Hepatic stellate cell (primary cell): ENCODE results near the gene ADISSP.

Experiments
- DNase-seq: peaks from one replicate; pipeline ENCODE4 v3.0.0; 2011; ENCODE audit warnings: low spot score

The ADISSP gene

DNA sequence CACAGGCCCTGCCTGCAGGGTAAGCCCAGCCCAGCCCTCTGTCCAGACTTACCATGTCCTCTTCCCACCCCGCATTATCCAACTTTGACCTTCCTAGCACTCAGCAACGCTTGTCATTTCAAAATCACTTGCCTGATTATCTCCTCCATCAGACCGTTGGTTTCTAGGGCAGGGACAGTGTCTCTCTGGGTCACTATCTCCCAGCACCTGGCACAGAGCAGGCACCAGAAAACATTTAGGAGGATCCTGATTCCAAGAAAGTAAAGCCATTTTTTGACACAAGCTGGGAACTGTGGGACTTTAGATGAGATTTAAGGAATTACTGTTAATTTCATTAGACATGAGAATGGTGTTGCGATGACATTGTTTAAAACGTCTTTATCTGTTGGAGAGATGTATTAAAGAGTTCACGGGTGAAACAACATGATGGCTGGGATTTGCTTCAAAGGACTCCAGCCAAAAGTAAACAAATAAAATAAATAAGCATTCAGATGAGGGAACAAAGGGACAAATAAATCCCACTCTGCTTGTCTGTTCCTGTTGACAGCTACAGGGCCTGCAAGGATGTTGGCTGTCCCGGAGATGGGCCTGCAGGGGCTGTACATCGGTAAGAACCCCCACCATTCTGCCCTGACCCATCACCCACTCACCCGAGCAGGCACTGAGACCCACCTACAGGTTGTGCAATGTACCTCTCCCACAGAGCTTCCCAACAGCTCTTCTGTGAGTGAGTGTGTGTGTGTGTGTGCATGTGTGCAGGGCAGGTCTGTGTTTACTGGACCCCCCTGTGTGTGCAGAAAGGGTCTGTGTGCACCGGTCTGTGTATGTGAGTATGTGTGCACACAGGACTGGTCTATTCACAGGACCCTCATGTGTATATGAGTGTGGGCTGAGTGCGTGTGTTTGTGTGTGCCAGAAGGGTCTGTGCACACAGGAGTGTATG, 29.2 kb downstream of the ADISSP start:
- DNase-seq: no peak

- DNase-seq: no peak
Measured at GRCh38 chr20:3735768-3736167, 31.8 kb downstream of the ADISSP start.

DNA sequence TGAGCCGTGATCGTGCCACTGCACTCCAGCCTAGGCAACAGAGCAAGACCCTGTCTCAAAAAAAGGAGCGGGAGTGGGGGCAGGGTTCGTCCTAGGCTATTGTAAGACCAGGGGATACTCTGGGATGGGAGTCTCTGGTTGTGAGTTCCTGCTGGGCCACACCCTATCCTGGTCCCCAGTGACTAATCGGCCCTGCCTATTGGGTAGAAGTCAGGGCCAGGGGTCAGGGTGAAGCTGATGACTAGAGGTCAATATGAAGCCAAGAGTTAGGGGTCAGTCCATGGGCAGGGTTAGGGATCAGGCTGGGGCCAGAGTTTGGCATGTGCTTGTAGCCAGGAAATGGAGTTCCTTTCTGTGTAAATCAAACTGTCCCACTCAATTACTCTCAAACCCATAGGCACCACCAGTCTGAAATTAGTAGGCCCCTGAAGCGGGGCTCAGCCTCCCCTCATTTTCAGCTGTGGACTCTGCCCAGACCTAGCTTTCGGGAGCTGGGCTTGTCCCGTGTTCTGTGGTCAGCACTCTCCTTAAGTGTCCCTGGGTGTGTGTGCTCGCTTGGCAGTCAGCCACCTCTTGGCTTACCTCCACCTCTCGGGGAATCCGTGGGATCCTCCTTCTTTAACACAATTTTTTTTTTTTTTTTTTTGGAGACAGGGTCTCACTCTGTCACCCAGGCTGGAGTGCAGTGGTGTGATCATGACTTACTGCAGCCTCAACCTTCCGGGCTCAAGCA, 33.3 kb downstream of the ADISSP start:
- DNase-seq: no peak

DNA sequence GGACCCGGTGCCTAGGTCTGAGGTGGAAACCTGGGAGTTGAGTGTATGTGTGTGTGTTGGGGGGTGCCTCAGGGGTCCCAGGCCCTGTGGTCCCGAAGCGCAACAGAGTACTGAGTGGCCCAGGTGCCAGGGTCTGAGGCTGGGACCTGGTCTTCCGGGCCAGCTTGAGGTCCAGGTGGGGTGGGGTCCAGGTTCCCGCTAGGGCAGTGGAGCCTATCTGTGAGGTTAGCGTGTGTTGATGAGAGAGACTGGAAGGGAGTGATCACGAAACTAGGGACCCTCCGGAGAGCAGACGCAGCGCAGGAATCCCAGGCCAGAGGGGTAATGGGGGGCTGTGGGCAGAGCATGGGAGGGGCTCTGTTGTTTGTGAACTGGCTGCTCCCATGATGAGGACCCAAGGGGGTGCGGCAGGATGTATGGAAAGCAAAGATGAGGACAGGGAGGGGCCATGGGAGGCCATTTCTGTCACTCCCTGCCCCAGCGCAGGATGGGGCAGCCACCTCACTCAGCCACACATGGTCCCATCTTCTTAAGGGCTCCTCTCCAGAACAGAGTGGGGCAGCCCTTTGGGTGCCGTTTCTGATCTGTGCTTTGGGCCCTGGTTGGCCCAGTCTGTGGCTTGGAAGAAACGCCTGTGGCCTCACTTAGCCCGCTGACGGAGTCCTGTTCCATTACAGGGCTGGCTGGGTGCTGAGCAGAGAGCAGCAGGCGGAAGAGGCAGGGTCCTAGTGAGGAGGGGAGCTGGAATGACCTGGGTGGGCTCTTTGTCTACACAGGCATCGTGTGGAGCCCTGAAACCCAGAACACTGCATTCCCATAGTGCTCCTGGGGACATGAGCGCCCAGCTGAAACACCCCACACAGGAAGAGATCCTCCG, 34.2 kb downstream of the ADISSP start:
- no peak for DNase-seq

GRCh38 chr20:3732327-3733118, 35.0 kb downstream of the ADISSP start, which contains the start of gene HSPA12B:
HSPA12B (plus strand) TSS chr20:3732685; CDS start chr20:3738675, 5,990 bp downstream.
- DNase-seq: no peak

- no peak for DNase-seq
Measured at GRCh38 chr20:3731944-3732326, 35.6 kb downstream of the ADISSP start.

GRCh38 chr20:3730803-3731672, 36.5 kb downstream of the ADISSP start:
- no peak for DNase-seq

DNA sequence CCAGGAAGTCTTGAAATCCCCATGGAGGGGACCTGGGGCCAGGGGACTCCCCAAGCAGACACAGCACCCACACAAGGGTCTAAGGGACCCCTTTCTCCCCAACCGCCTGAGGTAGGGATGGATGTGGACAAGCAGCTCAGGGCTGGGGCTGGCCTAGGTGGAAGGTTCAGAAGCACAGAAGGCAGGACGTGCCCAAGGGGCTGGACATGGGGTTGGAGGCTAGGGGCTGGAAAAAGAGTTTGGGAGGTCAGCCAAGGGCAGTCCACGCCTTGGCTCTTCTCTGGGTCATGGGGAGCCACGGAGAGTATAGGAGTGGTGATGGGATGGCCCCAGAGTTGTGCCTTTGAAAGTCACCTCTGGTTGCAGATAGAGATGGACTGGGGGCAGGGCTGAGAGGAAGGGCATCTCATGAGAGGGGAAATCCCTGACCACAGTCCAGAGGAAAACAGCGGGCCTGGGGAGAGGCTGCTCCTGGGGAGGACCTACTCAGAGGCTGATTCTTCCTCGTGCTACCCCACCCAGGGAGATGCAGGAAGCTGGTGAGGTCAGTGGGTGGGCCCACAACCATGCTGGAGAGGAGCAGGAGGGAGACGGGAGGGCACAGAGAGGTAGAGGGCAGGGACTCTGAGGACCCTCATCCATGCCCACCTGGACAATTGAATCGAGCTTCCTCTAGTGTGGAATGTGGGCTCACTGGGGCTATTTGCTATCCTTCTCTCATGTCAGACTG, 37.6 kb downstream of the ADISSP start:
- no peak for DNase-seq

DNA sequence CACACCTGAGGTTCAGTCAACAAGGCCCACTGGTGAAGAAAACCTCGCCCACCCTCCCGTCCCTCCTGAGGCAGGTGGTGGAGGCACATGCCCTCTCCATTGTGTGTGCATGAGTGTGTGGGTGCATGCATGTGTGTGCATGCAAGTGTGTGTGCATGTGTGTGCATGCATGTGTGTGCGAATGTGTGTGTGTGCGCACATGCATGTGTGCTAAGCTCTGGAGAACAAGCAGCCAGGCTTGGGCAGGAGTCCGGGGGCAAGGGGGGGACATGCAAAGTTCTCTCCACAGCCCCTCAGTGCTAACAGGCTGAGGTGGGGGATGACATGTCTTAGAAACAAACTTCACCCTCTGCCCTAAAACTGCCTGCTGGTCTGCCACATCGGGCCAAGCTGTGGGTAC, 38.2 kb downstream of the ADISSP start:
- DNase-seq: no peak

GRCh38 chr20:3728876-3729275, 38.7 kb downstream of the ADISSP start:
- DNase-seq: no peak

DNA sequence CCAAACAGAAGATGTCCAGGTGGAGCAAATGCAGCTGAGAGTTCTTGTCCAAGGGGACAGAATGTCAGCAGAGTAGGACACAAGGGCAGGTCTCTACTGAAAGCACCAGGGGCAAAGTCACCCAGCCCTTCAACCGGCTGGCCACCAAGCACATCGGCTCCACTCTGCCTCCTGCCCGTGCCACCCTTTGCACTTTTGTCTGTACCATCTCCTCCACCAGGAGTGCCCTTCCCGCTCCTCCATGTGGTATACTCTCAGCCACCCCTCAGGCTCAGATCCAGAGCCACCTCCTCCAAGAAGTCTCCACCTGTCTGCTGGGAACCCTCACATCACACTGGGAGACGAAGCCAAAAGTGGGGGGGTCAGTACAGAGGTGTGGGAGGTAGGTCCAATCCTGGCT, 39.2 kb downstream of the ADISSP start:
- no peak for DNase-seq

GRCh38 chr20:3727401-3728021, 40.0 kb downstream of the ADISSP start:
- no peak for DNase-seq

GRCh38 chr20:3724356-3724755, 43.2 kb downstream of the ADISSP start:
- no peak for DNase-seq

DNA sequence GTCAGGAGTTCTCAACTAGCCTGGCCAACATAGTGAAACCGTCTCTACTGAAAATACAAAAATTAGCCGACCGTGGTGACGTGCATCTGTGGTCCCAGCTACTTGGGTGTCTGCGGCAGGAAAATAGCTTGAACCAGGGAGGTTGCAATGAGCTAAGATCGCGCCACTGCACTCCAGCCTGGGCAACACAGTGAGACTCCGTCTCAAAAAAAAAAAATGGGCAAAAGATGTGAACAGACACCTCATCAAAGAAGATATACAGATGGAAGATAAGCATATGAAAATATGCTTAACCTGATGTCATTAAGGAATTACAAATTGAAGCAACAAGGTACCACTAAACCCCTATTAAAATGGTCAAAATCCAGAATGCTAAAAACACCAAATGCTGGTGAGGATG, 44.3 kb downstream of the ADISSP start:
- DNase-seq: no peak

GRCh38 chr20:3721912-3722311, 45.6 kb downstream of the ADISSP start:
- no peak for DNase-seq

- no peak for DNase-seq
Measured at GRCh38 chr20:3720626-3721025, 46.9 kb downstream of the ADISSP start.

- no peak for DNase-seq
Measured at GRCh38 chr20:3720068-3720467, 47.5 kb downstream of the ADISSP start.

DNA sequence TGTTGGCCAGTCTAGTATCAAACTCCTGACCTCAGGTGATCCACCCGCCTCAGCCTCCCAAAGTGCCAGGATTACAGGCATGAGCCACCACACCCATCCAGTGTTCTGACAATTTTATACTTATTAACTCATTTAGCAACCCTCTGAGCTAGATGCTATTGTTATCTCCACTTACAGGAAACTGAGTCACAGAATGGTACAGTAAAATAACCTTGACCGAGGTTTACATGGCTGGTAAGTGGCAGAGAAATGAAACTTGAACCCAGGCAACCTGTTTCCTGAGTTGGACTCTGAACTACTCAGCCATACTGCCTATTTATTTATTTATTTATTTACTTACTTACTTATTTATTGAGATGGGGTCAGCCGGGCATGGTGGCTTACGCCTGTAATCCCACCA, 48.5 kb downstream of the ADISSP start:
- DNase-seq: no peak

DNA sequence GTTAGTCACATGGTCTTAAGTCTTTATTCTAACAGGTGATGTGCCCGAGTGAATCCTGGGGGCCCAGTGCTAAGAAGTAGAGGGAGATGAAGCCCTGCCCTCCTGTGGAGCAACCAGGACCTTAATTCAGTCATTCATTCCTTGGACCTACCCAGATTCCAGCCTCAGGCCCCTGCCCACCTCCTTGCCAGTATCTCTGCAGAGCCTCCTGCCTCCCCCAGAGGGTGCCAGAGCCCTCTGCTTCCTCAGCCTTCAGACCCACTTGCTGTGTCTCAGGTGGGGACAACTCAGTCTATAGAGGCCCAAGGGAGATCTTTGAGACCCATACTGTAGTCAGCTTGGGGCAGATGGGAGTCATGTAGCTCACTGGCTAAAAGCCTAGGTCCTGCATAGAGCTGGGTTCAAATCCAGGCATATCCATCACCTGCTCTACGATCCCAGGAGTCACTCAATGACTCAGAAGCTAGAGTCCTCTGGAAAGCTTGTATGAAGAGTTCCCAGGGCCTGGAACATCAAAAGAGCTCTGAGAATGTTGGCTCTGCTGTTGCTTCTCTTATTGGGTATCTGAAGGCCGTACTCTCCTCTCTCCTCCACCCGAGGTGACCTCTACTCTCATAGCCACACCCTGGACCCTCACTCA, 51.2 kb downstream of the ADISSP start:
- peak; percentile 50 for DNase-seq
